Measurements from ENCODE around the gene DOK6.

Gene DOK6

GRCh38 chr18:69734536-69734935 lies 333.8 kb downstream of the DOK6 start:
- no peak for DNase-seq (ENCODE audit: low read depth in 2 of 2, low spot score in 1 of 2)

- DNase-seq (ENCODE audit: low read depth in 2 of 2, low spot score in 1 of 2), result no peak
These were observed 336.0 kb downstream of the DOK6 start for GRCh38 chr18:69736730-69737129.

- no peak for DNase-seq (ENCODE audit: low read depth in 2 of 2, low spot score in 1 of 2)
These were observed 337.2 kb downstream of the DOK6 start for GRCh38 chr18:69737851-69738250.

- DNase-seq (ENCODE audit: low read depth in 2 of 2, low spot score in 1 of 2), result no peak
These were observed 346.7 kb downstream of the DOK6 start for GRCh38 chr18:69747388-69747787.

GRCh38 chr18:69752737-69753380 lies 352.2 kb downstream of the DOK6 start:
- no peak for DNase-seq (ENCODE audit: low read depth in 2 of 2, low spot score in 1 of 2)

GRCh38 chr18:69754108-69754507 lies 353.4 kb downstream of the DOK6 start:
- no peak for DNase-seq (ENCODE audit: low read depth in 2 of 2, low spot score in 1 of 2)

GRCh38 chr18:69755041-69755440 lies 354.4 kb downstream of the DOK6 start:
- DNase-seq (ENCODE audit: low read depth in 2 of 2, low spot score in 1 of 2), result no peak

- DNase-seq (ENCODE audit: low read depth in 2 of 2, low spot score in 1 of 2), result no peak
These were observed 355.3 kb downstream of the DOK6 start for GRCh38 chr18:69755856-69756496.

GRCh38 chr18:69757733-69758132 lies 357.0 kb downstream of the DOK6 start:
- DNase-seq (ENCODE audit: low read depth in 2 of 2, low spot score in 1 of 2), result no peak

GRCh38 chr18:69758458-69758857 lies 357.8 kb downstream of the DOK6 start:
- no peak for DNase-seq (ENCODE audit: low read depth in 2 of 2, low spot score in 1 of 2)

GRCh38 chr18:69759046-69759445 lies 358.4 kb downstream of the DOK6 start:
- DNase-seq (ENCODE audit: low read depth in 2 of 2, low spot score in 1 of 2), result no peak

GRCh38 chr18:69763002-69763401 lies 362.3 kb downstream of the DOK6 start:
- no peak for DNase-seq (ENCODE audit: low read depth in 2 of 2, low spot score in 1 of 2)

GRCh38 chr18:69763821-69764220 lies 363.1 kb downstream of the DOK6 start:
- DNase-seq (ENCODE audit: low read depth in 2 of 2, low spot score in 1 of 2), result no peak

- DNase-seq (ENCODE audit: low read depth in 2 of 2, low spot score in 1 of 2), result no peak
These were observed 369.6 kb downstream of the DOK6 start for GRCh38 chr18:69770238-69770637.

GRCh38 chr18:69774831-69775230 lies 374.1 kb downstream of the DOK6 start:
- no peak for DNase-seq (ENCODE audit: low read depth in 2 of 2, low spot score in 1 of 2)

- no peak for DNase-seq (ENCODE audit: low read depth in 2 of 2, low spot score in 1 of 2)
These were observed 376.6 kb downstream of the DOK6 start for GRCh38 chr18:69777248-69777647.

GRCh38 chr18:69778680-69779079 lies 378.0 kb downstream of the DOK6 start:
- no peak for DNase-seq (ENCODE audit: low read depth in 2 of 2, low spot score in 1 of 2)

GRCh38 chr18:69780851-69781250 lies 380.2 kb downstream of the DOK6 start:
- no peak for DNase-seq (ENCODE audit: low read depth in 2 of 2, low spot score in 1 of 2)

- DNase-seq (ENCODE audit: low read depth in 2 of 2, low spot score in 1 of 2), result no peak
These were observed 384.1 kb downstream of the DOK6 start for GRCh38 chr18:69784815-69785214.

- DNase-seq (ENCODE audit: low read depth in 2 of 2, low spot score in 1 of 2), result no peak
These were observed 384.8 kb downstream of the DOK6 start for GRCh38 chr18:69785466-69785865.

- no peak for DNase-seq (ENCODE audit: low read depth in 2 of 2, low spot score in 1 of 2)
These were observed 385.7 kb downstream of the DOK6 start for GRCh38 chr18:69786427-69786826.

GRCh38 chr18:69787825-69788547 lies 387.3 kb downstream of the DOK6 start:
- DNase-seq (ENCODE audit: low read depth in 2 of 2, low spot score in 1 of 2), result no peak

Measured in stimulated activated CD8-positive, alpha-beta memory T cell treated with anti-CD3 and anti-CD28 coated beads, Interleukin-4, amount 100 ng/mL, for 4 hours (primary cell).